Central memory CD8-positive, alpha-beta T cell (primary cell): Measurements from ENCODE around the gene RPL41.
"Not testable (repeated sequence)": the region's sequence is repeated elsewhere in the genome, so short reads cannot be mapped to it uniquely, and the experiment has no call there.

Source experiments
- ATAC-seq: fragments of 150-1000 bp; cut with Tn5 transposase; replicated peaks from 2 replicates; pipeline ENCODE4 v1.10.0; 2022; ENCODE audit warnings: mild to moderate bottlenecking, moderate FRiP score, moderate number of reproducible peaks; ENCODE audit not compliant: poor library complexity, severe bottlenecking; ENCODE audit errors: extremely low read depth
- DNase-seq, 2 donors: peaks; one replicate each; pipeline ENCODE4 v3.0.0; 2021; ENCODE audit warnings: low spot score in 2 of 2
- H3K27ac Mint-ChIP-seq: one replicate; pipeline ENCODE4 v1.8.0; 2022; ENCODE audit warnings: low read depth, mild to moderate bottlenecking, moderate library complexity, mixed read lengths
- H3K27me3 Mint-ChIP-seq: one replicate; pipeline ENCODE4 v1.8.0; 2022; ENCODE audit warnings: mixed read lengths
- H3K36me3 Mint-ChIP-seq: one replicate; pipeline ENCODE4 v1.8.0; 2022; ENCODE audit warnings: mild to moderate bottlenecking, moderate library complexity, mixed read lengths; ENCODE audit not compliant: insufficient read depth
- H3K4me1 Mint-ChIP-seq: one replicate; pipeline ENCODE4 v1.8.0; 2022; ENCODE audit warnings: mixed read lengths
- H3K4me3 Mint-ChIP-seq: one replicate; pipeline ENCODE4 v1.8.0; 2022; ENCODE audit warnings: mild to moderate bottlenecking, moderate library complexity, mixed read lengths
- H3K9me3 Mint-ChIP-seq: one replicate; pipeline ENCODE4 v1.8.0; 2022; ENCODE audit warnings: mixed read lengths

Gene RPL41

GRCh38 chr12:56154246-56154771, 37.9 kb downstream of the RPL41 start:
- Mint-ChIP-seq H3K36me3 (peaks cover 19% of the 10 kb centered on the region), H3K27ac (no peak overlapping the region), H3K27me3 (no peaks in the 10 kb centered on the region), H3K9me3 (no peaks in the 10 kb centered on the region), H3K4me3 (no peak overlapping the region), H3K4me1 (peaks cover 43% of the 10 kb centered on the region)
- DNase-seq = no peak
- no peak for ATAC-seq

GRCh38 chr12:56154818-56155217, 38.4 kb downstream of the RPL41 start:
- Mint-ChIP-seq H3K9me3 (no peaks in the 10 kb centered on the region), H3K4me1 (peaks cover 48% of the 10 kb centered on the region), H3K27me3 (no peaks in the 10 kb centered on the region), H3K27ac (no peak overlapping the region), H3K36me3 (peaks cover 23% of the 10 kb centered on the region), H3K4me3 (no peak overlapping the region)
- ATAC-seq (no peak), DNase-seq (no peak)

GRCh38 chr12:56155256-56155845, 38.9 kb downstream of the RPL41 start:
- H3K27me3 Mint-ChIP-seq = no peaks in the 10 kb centered on the region
- peaks cover 53% of the 10 kb centered on the region for H3K4me1 Mint-ChIP-seq
- no peak for ATAC-seq
- peak overlapping the region; percentile 9 for H3K4me3 Mint-ChIP-seq
- no peak overlapping the region for H3K27ac Mint-ChIP-seq
- peaks cover 27% of the 10 kb centered on the region for H3K36me3 Mint-ChIP-seq
- DNase-seq = no peak
- no peaks in the 10 kb centered on the region for H3K9me3 Mint-ChIP-seq

- Mint-ChIP-seq H3K27ac (peak overlapping the region; percentile 94), H3K4me3 (peak overlapping the region; percentile 94), H3K36me3 (peaks cover 22% of the 10 kb centered on the region), H3K4me1 (peaks cover 62% of the 10 kb centered on the region)
- not testable (repeated sequence) for H3K9me3 Mint-ChIP-seq, H3K27me3 Mint-ChIP-seq, DNase-seq, ATAC-seq
Measured at GRCh38 chr12:56156464-56157200, 40.2 kb downstream of the RPL41 start.

- H3K9me3 Mint-ChIP-seq = no peaks in the 10 kb centered on the region
- no peaks in the 10 kb centered on the region for H3K27me3 Mint-ChIP-seq
- H3K4me1 Mint-ChIP-seq = peaks cover 58% of the 10 kb centered on the region
- ATAC-seq (peak; percentile 34), DNase-seq (peak in 1 of 2 donors; percentile 35)
- peaks cover 27% of the 10 kb centered on the region for H3K36me3 Mint-ChIP-seq
- H3K4me3 Mint-ChIP-seq = peak overlapping the region; percentile 94
- H3K27ac Mint-ChIP-seq = peak overlapping the region; percentile 94
Measured at GRCh38 chr12:56157201-56158028, 41.0 kb downstream of the RPL41 start.

GRCh38 chr12:56158029-56158925, 41.8 kb downstream of the RPL41 start, which contains the start of gene MYL6:
Gene MYL6 (plus strand): TSS chr12:56158359. CDS start chr12:56158402, 43 bp downstream.
- peaks cover 58% of the 10 kb centered on the region for H3K4me1 Mint-ChIP-seq
- H3K36me3 Mint-ChIP-seq = peaks cover 36% of the 10 kb centered on the region
- H3K27me3 Mint-ChIP-seq = no peaks in the 10 kb centered on the region

GRCh38 chr12:56158926-56159461, 42.6 kb downstream of the RPL41 start:
- Mint-ChIP-seq H3K4me3 (peak overlapping the region; percentile 94), H3K9me3 (no peaks in the 10 kb centered on the region), H3K4me1 (peaks cover 54% of the 10 kb centered on the region), H3K27ac (peak overlapping the region; percentile 94), H3K27me3 (no peaks in the 10 kb centered on the region), H3K36me3 (peaks cover 43% of the 10 kb centered on the region)
- ATAC-seq (no peak), DNase-seq (no peak)

More at GRCh38 chr12:56158029-56158925, 41.8 kb downstream of the RPL41 start, which contains the start of gene MYL6:
- peak; percentile 67 to 82 for DNase-seq
- ATAC-seq = peak; percentile 91
- no peaks in the 10 kb centered on the region for H3K9me3 Mint-ChIP-seq
- H3K27ac Mint-ChIP-seq = peak within 1 kb of the TSS; percentile 94
- peak within 1 kb of the TSS; percentile 94 for H3K4me3 Mint-ChIP-seq

- H3K9me3 Mint-ChIP-seq = no peaks in the 10 kb centered on the region
- H3K4me3 Mint-ChIP-seq = peak overlapping the region; percentile 94
- DNase-seq (no peak), ATAC-seq (no peak)
- H3K36me3 Mint-ChIP-seq = peaks cover 49% of the 10 kb centered on the region
- H3K4me1 Mint-ChIP-seq = peaks cover 54% of the 10 kb centered on the region
- H3K27me3 Mint-ChIP-seq = no peaks in the 10 kb centered on the region
- H3K27ac Mint-ChIP-seq = peak overlapping the region; percentile 94
Measured at GRCh38 chr12:56159482-56160192, 43.2 kb downstream of the RPL41 start.

- peaks cover 54% of the 10 kb centered on the region for H3K4me1 Mint-ChIP-seq
- H3K27ac Mint-ChIP-seq = peak overlapping the region; percentile 94
- peak overlapping the region; percentile 94 for H3K4me3 Mint-ChIP-seq
- DNase-seq = peak in 1 of 2 donors; percentile 41
- no peaks in the 10 kb centered on the region for H3K9me3 Mint-ChIP-seq
- peaks cover 54% of the 10 kb centered on the region for H3K36me3 Mint-ChIP-seq
- H3K27me3 Mint-ChIP-seq = no peaks in the 10 kb centered on the region
- ATAC-seq = peak; percentile 52
Measured at GRCh38 chr12:56160193-56160763, 43.8 kb downstream of the RPL41 start.

GRCh38 chr12:56160894-56161689, 44.7 kb downstream of the RPL41 start:
- Mint-ChIP-seq H3K4me3 (peak overlapping the region; percentile 94), H3K27ac (peak overlapping the region; percentile 94), H3K36me3 (peaks cover 62% of the 10 kb centered on the region), H3K4me1 (peaks cover 54% of the 10 kb centered on the region), H3K27me3 (no peaks in the 10 kb centered on the region), H3K9me3 (no peaks in the 10 kb centered on the region)
- DNase-seq = no peak
- no peak for ATAC-seq
